Neuronal stem cell (in vitro differentiated cells): ENCODE measurements around the gene SORCS1.

Experiments
- DNase-seq: peaks from one replicate; pipeline ENCODE4 v3.0.0-alpha.2; 2013; ENCODE audit warnings: low spot score
- H2AFZ ChIP-seq: one replicate; pipeline ENCODE4 v1.6.1; 2013; ENCODE audit warnings: mild to moderate bottlenecking, low read length, inconsistent platforms
- H2AK5ac ChIP-seq: 2 replicates; pipeline ENCODE4 v1.6.1; 2013; ENCODE audit warnings: low read depth, mild to moderate bottlenecking, inconsistent platforms, low read length, moderate library complexity, mixed read lengths
- H2BK120ac ChIP-seq: 2 replicates; pipeline ENCODE4 v1.6.1; 2013; ENCODE audit warnings: low read depth, mild to moderate bottlenecking, inconsistent platforms, low read length, moderate library complexity, mixed read lengths
- H2BK12ac ChIP-seq: one replicate; pipeline ENCODE4 v1.6.1; 2013; ENCODE audit warnings: low read length, inconsistent platforms
- H2BK15ac ChIP-seq: 2 replicates; pipeline ENCODE4 v1.6.1; 2013; ENCODE audit warnings: mild to moderate bottlenecking, low read length, inconsistent platforms, mixed read lengths
- H2BK5ac ChIP-seq: one replicate; pipeline ENCODE4 v1.6.1; 2013; ENCODE audit warnings: inconsistent platforms, mild to moderate bottlenecking, low read length, moderate library complexity
- H3K14ac ChIP-seq: one replicate; pipeline ENCODE4 v1.6.1; 2013; ENCODE audit warnings: low read length, inconsistent platforms
- H3K18ac ChIP-seq: 2 replicates; pipeline ENCODE4 v1.6.1; 2013; ENCODE audit warnings: low read length, inconsistent platforms
- H3K23ac ChIP-seq: 2 replicates; pipeline ENCODE4 v1.6.1; 2013; ENCODE audit warnings: low read depth, mild to moderate bottlenecking, mixed read lengths, low read length, inconsistent platforms; ENCODE audit not compliant: poor library complexity
- H3K27ac ChIP-seq: replicated peaks from 3 replicates; pipeline ENCODE4 v1.5.1; 2013; ENCODE audit warnings: low read length, inconsistent platforms
- H3K27me3 ChIP-seq, 3 experiments: 2 replicates each; pipeline ENCODE4 v1.6.1; 2013; ENCODE audit warnings: low read length in 3 of 3, mild to moderate bottlenecking in 2 of 3, inconsistent platforms in 1 of 3, low read depth in 1 of 3, mixed read lengths in 1 of 3, moderate library complexity in 1 of 3; ENCODE audit not compliant: control insufficient read depth in 3 of 3, insufficient read depth in 3 of 3
- H3K36me3 ChIP-seq, 2 donors: replicated peaks in 1 of 2; 2 replicates each; pipeline ENCODE4 v1.6.1; 2013; ENCODE audit warnings: low read length in 2 of 2; ENCODE audit not compliant: control insufficient read depth in 2 of 2, insufficient read depth in 2 of 2
- H3K4ac ChIP-seq: 2 replicates; pipeline ENCODE4 v1.6.1; 2013; ENCODE audit warnings: inconsistent platforms, mild to moderate bottlenecking, low read length, moderate library complexity
- H3K4me1 ChIP-seq, 2 donors: 1 replicate in 1 of 2; 2 replicates in 1 of 2; pipeline ENCODE4 v1.6.1; 2013; ENCODE audit warnings: low read length in 2 of 2, low read depth in 1 of 2; ENCODE audit not compliant: control insufficient read depth in 2 of 2, insufficient read depth in 1 of 2
- H3K4me2 ChIP-seq: one replicate; pipeline ENCODE4 v1.6.1; 2013; ENCODE audit warnings: mild to moderate bottlenecking, low read length, inconsistent platforms; ENCODE audit not compliant: insufficient read depth, poor library complexity, severe bottlenecking
- H3K4me3 ChIP-seq, 2 donors: 2 replicates each; pipeline ENCODE4 v1.5.1; 2013; ENCODE audit warnings: low read length in 2 of 2, mild to moderate bottlenecking in 2 of 2, inconsistent platforms in 1 of 2, moderate library complexity in 1 of 2
- H3K79me1 ChIP-seq: one replicate; pipeline ENCODE4 v1.6.1; 2013; ENCODE audit warnings: low read depth, mild to moderate bottlenecking, inconsistent platforms, low read length, moderate library complexity
- H3K9ac ChIP-seq: one replicate; pipeline ENCODE4 v1.6.1; 2013; ENCODE audit warnings: mild to moderate bottlenecking, low read depth, low read length, inconsistent platforms; ENCODE audit not compliant: poor library complexity
- H3K9me3 ChIP-seq, 2 donors: replicated peaks in 1 of 2; 2 replicates each; pipeline versions ENCODE3 to v1.6.1; 2013; ENCODE audit warnings: low read length in 2 of 2, mild to moderate bottlenecking in 2 of 2, inconsistent platforms in 1 of 2, low read depth in 1 of 2, mixed read lengths in 1 of 2, moderate library complexity in 1 of 2; ENCODE audit not compliant: control insufficient read depth in 2 of 2, insufficient read depth in 1 of 2
- H4K8ac ChIP-seq: one replicate; pipeline ENCODE4 v1.6.1; 2013; ENCODE audit warnings: low read depth, mild to moderate bottlenecking, inconsistent platforms, low read length, moderate library complexity
- H4K91ac ChIP-seq: one replicate; pipeline ENCODE4 v1.6.1; 2013; ENCODE audit warnings: low read length, low read depth, mild to moderate bottlenecking, inconsistent platforms; ENCODE audit not compliant: poor library complexity
- WGBS, 2 donors: extraction: QIAGEN DNeasy Blood & Tissue Kit; methylation state at CpG; one replicate each; pipeline ENCODE4 v1.1.7; 2013; ENCODE audit warnings: missing lambda C conversion rate in 2 of 2, mixed read lengths in 1 of 2; ENCODE audit not compliant: insufficient read length in 2 of 2, insufficient replicate concordance in 1 of 2; ENCODE audit errors: extremely low coverage in 2 of 2; 5-methylcytosine and 5-hydroxymethylcytosine counted together

The SORCS1 gene

GRCh38 chr10:106537866-106538265 lies 626.6 kb downstream of the SORCS1 start:
- H2BK120ac ChIP-seq = no peak overlapping the region
- H3K79me1 ChIP-seq = no peaks in the 10 kb centered on the region

GRCh38 chr10:106535304-106535953 lies 629.1 kb downstream of the SORCS1 start:
- Histone ChIP-seq H3K27me3 (no peaks in the 10 kb centered on the region), H4K8ac (no peak overlapping the region), H2BK12ac (no peak overlapping the region), H3K9me3 (no peaks in the 10 kb centered on the region), H2AK5ac (no peak overlapping the region), H2AFZ (no peak overlapping the region), H3K36me3 (no peaks in the 10 kb centered on the region), H4K91ac (no peak overlapping the region), H3K4me2 (no peak overlapping the region), H3K18ac (no peak overlapping the region), H3K4ac (no peak overlapping the region), H3K23ac (no peak overlapping the region), H3K27ac (no peak overlapping the region), H3K9ac (no peak overlapping the region), H3K4me1 (no peaks in the 10 kb centered on the region), H2BK15ac (no peak overlapping the region), H3K4me3 (no peak overlapping the region), H2BK120ac (no peak overlapping the region), H2BK5ac (no peak overlapping the region), H3K14ac (no peak overlapping the region), H3K79me1 (no peaks in the 10 kb centered on the region)
- DNase-seq = no peak
- no CpG with 5 or more reads among the region's 5 CpGs for WGBS, 2 donors

More at GRCh38 chr10:106537866-106538265, 626.6 kb downstream of the SORCS1 start:
- Histone ChIP-seq H2AFZ (no peak overlapping the region), H3K9me3 (no peaks in the 10 kb centered on the region), H3K14ac (no peak overlapping the region), H2BK5ac (no peak overlapping the region), H3K18ac (no peak overlapping the region), H2BK15ac (no peak overlapping the region), H3K23ac (no peak overlapping the region), H4K8ac (no peak overlapping the region), H2BK12ac (no peak overlapping the region), H3K9ac (no peak overlapping the region), H3K27me3 (no peaks in the 10 kb centered on the region), H3K27ac (no peak overlapping the region), H3K36me3 (no peaks in the 10 kb centered on the region), H3K4me1 (no peaks in the 10 kb centered on the region), H4K91ac (no peak overlapping the region), H2AK5ac (no peak overlapping the region), H3K4me3 (no peak overlapping the region), H3K4me2 (no peak overlapping the region), H3K4ac (no peak overlapping the region)
- WGBS, 2 donors = no CpG with 5 or more reads among the region's 5 CpGs
- DNase-seq = no peak

- H2BK12ac ChIP-seq = no peak overlapping the region
- no peak overlapping the region for H2AFZ ChIP-seq
- no peak overlapping the region for H3K9ac ChIP-seq
- H2BK15ac ChIP-seq = no peak overlapping the region
- no peak overlapping the region for H4K91ac ChIP-seq
- H3K27me3 ChIP-seq = no peaks in the 10 kb centered on the region
- DNase-seq = no peak
- H3K36me3 ChIP-seq = no peaks in the 10 kb centered on the region
- no peak overlapping the region for H3K18ac ChIP-seq
- H3K14ac ChIP-seq = no peak overlapping the region
- H3K9me3 ChIP-seq = no peaks in the 10 kb centered on the region
- no peak overlapping the region for H3K4me3 ChIP-seq
- no peaks in the 10 kb centered on the region for H3K4me1 ChIP-seq
- no peak overlapping the region for H3K27ac ChIP-seq
- no CpG with 5 or more reads among the region's 2 CpGs for WGBS, 2 donors
- no peak overlapping the region for H2BK120ac ChIP-seq
- no peak overlapping the region for H3K4ac ChIP-seq
- H4K8ac ChIP-seq = no peak overlapping the region
- H2AK5ac ChIP-seq = no peak overlapping the region
- no peak overlapping the region for H3K23ac ChIP-seq
- no peaks in the 10 kb centered on the region for H3K79me1 ChIP-seq
- H3K4me2 ChIP-seq = no peak overlapping the region
- no peak overlapping the region for H2BK5ac ChIP-seq
Observed at GRCh38 chr10:106534441-106534840, 630.1 kb downstream of the SORCS1 start.

- H3K4ac ChIP-seq = no peak overlapping the region
- no peaks in the 10 kb centered on the region for H3K79me1 ChIP-seq
- no peaks in the 10 kb centered on the region for H3K9me3 ChIP-seq
- H2AFZ ChIP-seq = no peak overlapping the region
- H2BK15ac ChIP-seq = no peak overlapping the region
- WGBS, 2 donors = no CpG with 5 or more reads among the region's 2 CpGs
- H3K27me3 ChIP-seq = no peaks in the 10 kb centered on the region
- H2BK5ac ChIP-seq = no peak overlapping the region
- no peaks in the 10 kb centered on the region for H3K36me3 ChIP-seq
- H3K23ac ChIP-seq = no peak overlapping the region
- no peak overlapping the region for H3K14ac ChIP-seq
- no peak overlapping the region for H3K9ac ChIP-seq
- H3K27ac ChIP-seq = no peak overlapping the region
- H2BK12ac ChIP-seq = no peak overlapping the region
- no peak overlapping the region for H3K4me2 ChIP-seq
- no peak overlapping the region for H4K8ac ChIP-seq
- no peak overlapping the region for H3K18ac ChIP-seq
- H3K4me1 ChIP-seq = no peaks in the 10 kb centered on the region
- H2BK120ac ChIP-seq = no peak overlapping the region
- H3K4me3 ChIP-seq = no peak overlapping the region
- H2AK5ac ChIP-seq = no peak overlapping the region
- H4K91ac ChIP-seq = no peak overlapping the region
- DNase-seq = no peak
Observed at GRCh38 chr10:106528702-106529101, 635.8 kb downstream of the SORCS1 start.
